Measurements from ENCODE around the gene SEMA3E.

The SEMA3E gene

GRCh38 chr7:83546586-83546985 is 102.4 kb downstream of the SEMA3E start (continued):
- TF ChIP-seq CTCF (tag by site-specific recombination; IDR thresholded peaks at IDR 0.05) (no peak), ZNF391 (tag by site-specific recombination; IDR thresholded peaks at IDR 0.05; ENCODE audit: borderline replicate concordance, low read depth) (no peak), ZNF16 (tag by site-specific recombination; IDR thresholded peaks at IDR 0.05; ENCODE audit: low read depth) (no peak), ZNF311 (tag by site-specific recombination; IDR thresholded peaks at IDR 0.05; ENCODE audit: borderline replicate concordance) (no peak), OVOL3 (tag by site-specific recombination; IDR thresholded peaks at IDR 0.05) (no peak), ZNF549 (tag by site-specific recombination; IDR thresholded peaks at IDR 0.05) (no peak), ZNF624 (tag by site-specific recombination; IDR thresholded peaks at IDR 0.05) (no peak), ZBTB1 (tag by site-specific recombination; IDR thresholded peaks at IDR 0.05) (no peak)
- TF ChIP-seq, protein P1, sequence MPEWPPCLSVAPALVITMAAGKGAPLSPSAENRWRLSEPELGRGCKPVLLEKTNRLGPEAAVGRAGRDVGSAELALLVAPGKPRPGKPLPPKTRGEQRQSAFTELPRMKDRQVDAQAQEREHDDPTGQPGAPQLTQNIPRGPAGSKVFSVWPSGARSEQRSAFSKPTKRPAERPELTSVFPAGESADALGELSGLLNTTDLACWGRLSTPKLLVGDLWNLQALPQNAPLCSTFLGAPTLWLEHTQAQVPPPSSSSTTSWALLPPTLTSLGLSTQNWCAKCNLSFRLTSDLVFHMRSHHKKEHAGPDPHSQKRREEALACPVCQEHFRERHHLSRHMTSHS (tag by site-specific recombination; IDR thresholded peaks at IDR 0.05): no peak

GRCh38 chr7:83541187-83541960 is 107.6 kb downstream of the SEMA3E start:
- CTCF ChIA-PET: no interaction called here
- TF ChIP-seq PATZ1 (tag by site-specific recombination; IDR thresholded peaks at IDR 0.05): no peak
- TF ChIP-seq ZNF426 (tag by site-specific recombination; IDR thresholded peaks at IDR 0.05): no peak
- TF ChIP-seq GFI1B (tag by site-specific recombination; IDR thresholded peaks at IDR 0.05): no peak
- TF ChIP-seq, protein P2, sequence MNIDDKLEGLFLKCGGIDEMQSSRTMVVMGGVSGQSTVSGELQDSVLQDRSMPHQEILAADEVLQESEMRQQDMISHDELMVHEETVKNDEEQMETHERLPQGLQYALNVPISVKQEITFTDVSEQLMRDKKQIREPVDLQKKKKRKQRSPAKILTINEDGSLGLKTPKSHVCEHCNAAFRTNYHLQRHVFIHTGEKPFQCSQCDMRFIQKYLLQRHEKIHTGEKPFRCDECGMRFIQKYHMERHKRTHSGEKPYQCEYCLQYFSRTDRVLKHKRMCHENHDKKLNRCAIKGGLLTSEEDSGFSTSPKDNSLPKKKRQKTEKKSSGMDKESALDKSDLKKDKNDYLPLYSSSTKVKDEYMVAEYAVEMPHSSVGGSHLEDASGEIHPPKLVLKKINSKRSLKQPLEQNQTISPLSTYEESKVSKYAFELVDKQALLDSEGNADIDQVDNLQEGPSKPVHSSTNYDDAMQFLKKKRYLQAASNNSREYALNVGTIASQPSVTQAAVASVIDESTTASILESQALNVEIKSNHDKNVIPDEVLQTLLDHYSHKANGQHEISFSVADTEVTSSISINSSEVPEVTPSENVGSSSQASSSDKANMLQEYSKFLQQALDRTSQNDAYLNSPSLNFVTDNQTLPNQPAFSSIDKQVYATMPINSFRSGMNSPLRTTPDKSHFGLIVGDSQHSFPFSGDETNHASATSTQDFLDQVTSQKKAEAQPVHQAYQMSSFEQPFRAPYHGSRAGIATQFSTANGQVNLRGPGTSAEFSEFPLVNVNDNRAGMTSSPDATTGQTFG (tag by site-specific recombination; IDR thresholded peaks at IDR 0.05; ENCODE audit: borderline replicate concordance): no peak
- no peak for TF ChIP-seq ZNF324 (tag by site-specific recombination; IDR thresholded peaks at IDR 0.05)
- TF ChIP-seq ZNF37A (tag by site-specific recombination; IDR thresholded peaks at IDR 0.05): no peak
- TF ChIP-seq EGR2 (tag by site-specific recombination; IDR thresholded peaks at IDR 0.05; ENCODE audit: low read depth): no peak
- no peak for TF ChIP-seq ZNF132 (tag by site-specific recombination; IDR thresholded peaks at IDR 0.05; ENCODE audit: borderline replicate concordance)
- no peak for TF ChIP-seq ZNF658 (tag by site-specific recombination; IDR thresholded peaks at IDR 0.05)
- no peak for TF ChIP-seq ZNF362 (tag by site-specific recombination; IDR thresholded peaks at IDR 0.05)
- POLR2A ChIA-PET: no interaction called here

More at GRCh38 chr7:83541187-83541960, 107.6 kb downstream of the SEMA3E start:
- Histone ChIP-seq H3K27ac (ENCODE audit: extremely low read depth, low read depth, low read length) (no peak overlapping the region), H3K4me3 (ENCODE audit: low read depth, low read length) (no peak overlapping the region), H3K4me1 (ENCODE audit: control insufficient read depth, insufficient read depth, low read length) (peaks cover 4% of the 10 kb centered on the region; the same call in 1 of the 2 replicates), H3K9me3 (ENCODE audit: control insufficient read depth, insufficient read depth, low read depth, low read length) (no peaks in the 10 kb centered on the region), H3K36me3 (ENCODE audit: control insufficient read depth in 2 of 2, insufficient read depth in 1 of 2, low read length in 2 of 2) (no peaks in the 10 kb centered on the region)
